Thymus (tissue), 11 donors: ENCODE measurements around the gene TLCD5. TPM values are rescaled to one million over a fixed set of nuclear protein-coding genes. Genes with fewer than 3 reads are reported as not detected.

Experiments used
- DNase-seq, 9 donors: peaks; one replicate each; pipeline ENCODE4 v3.0.0-alpha.2; 2013; ENCODE audit warnings: low spot score in 9 of 9, low read depth in 6 of 9, missing footprints in 1 of 9
- H3K27ac ChIP-seq, 2 donors: one replicate each; pipeline ENCODE4 v1.5.1; 2013; ENCODE audit warnings: control low read depth in 1 of 2, low read depth in 1 of 2, low read length in 1 of 2, mild to moderate bottlenecking in 1 of 2, moderate library complexity in 1 of 2
- H3K27me3 ChIP-seq, 2 donors: one replicate each; pipeline ENCODE4 v1.5.1; 2013; ENCODE audit warnings: low read length in 1 of 2; ENCODE audit not compliant: control insufficient read depth in 2 of 2, insufficient read depth in 1 of 2
- H3K36me3 ChIP-seq, 2 donors: one replicate each; pipeline ENCODE4 v1.5.1; 2013; ENCODE audit warnings: low read length in 1 of 2, mild to moderate bottlenecking in 1 of 2, moderate library complexity in 1 of 2; ENCODE audit not compliant: control insufficient read depth in 2 of 2, insufficient read depth in 2 of 2
- H3K4me1 ChIP-seq, 2 donors: one replicate each; pipeline ENCODE4 v1.5.1; 2013; ENCODE audit warnings: low read length in 2 of 2; ENCODE audit not compliant: control insufficient read depth in 2 of 2, insufficient read depth in 2 of 2
- H3K4me3 ChIP-seq, 2 donors: one replicate each; pipeline ENCODE4 v1.5.1; 2013; ENCODE audit warnings: low read length in 2 of 2, control low read depth in 1 of 2, mild to moderate bottlenecking in 1 of 2
- H3K9me3 ChIP-seq, 2 donors: one replicate each; pipeline ENCODE4 v1.5.1; 2013; ENCODE audit warnings: low read length in 1 of 2, mild to moderate bottlenecking in 1 of 2; ENCODE audit not compliant: control insufficient read depth in 2 of 2, insufficient read depth in 1 of 2
- WGBS: extraction: QIAGEN DNeasy Blood & Tissue Kit; methylation state at CpG from one replicate; pipeline ENCODE4 v1.1.7; 2013; 5-methylcytosine and 5-hydroxymethylcytosine counted together
- polyA plus RNA-seq: library from polyadenylated mRNA; stranded (reverse); fragments of 200-250 nt; gene quantifications from one replicate; pipeline ENCODE4 v1.2.3, GENCODE V29; 2013
- total RNA-seq: library from RNA; stranded (reverse); fragments of 120-200 nt; gene quantifications from one replicate; pipeline ENCODE4 v1.2.4, GENCODE V29; 2013
- donor health status: healthy.

The TLCD5 gene
- total and polyA plus RNA-seq, 2 donors: 1.1 to 2.1 TPM

DNA sequence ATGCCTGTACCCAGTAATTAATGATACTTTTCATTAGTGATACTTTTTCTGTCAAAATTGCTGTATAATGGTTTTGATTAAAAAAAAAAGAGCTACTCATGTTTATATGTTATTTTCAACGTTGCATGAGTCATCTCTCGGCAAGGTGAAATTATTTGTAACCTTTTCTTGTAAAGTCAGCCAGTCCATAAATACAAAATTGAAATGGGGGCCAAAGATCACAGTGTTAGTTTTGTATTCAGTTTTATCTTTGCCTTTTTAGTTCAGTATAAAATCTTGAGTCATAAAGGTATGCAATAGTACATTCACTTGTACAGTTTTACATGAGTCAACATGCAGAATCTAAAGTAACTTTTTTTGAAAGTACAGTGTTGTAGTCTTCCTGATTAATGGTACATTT is 15.4 kb downstream of the TLCD5 start:
- Histone ChIP-seq H3K9me3 (no peaks in the 10 kb centered on the region), H3K27me3 (peaks cover 50 to 76% of the 10 kb centered on the region in 2 donors), H3K36me3 (no peaks in the 10 kb centered on the region), H3K4me1 (peaks cover 10 to 12% of the 10 kb centered on the region in 2 donors), H3K4me3 (no peak overlapping the region), H3K27ac (no peak overlapping the region)
- DNase-seq: no peak
- 93% methylated on average over 2 of the region's 2 CpGs for WGBS

DNA sequence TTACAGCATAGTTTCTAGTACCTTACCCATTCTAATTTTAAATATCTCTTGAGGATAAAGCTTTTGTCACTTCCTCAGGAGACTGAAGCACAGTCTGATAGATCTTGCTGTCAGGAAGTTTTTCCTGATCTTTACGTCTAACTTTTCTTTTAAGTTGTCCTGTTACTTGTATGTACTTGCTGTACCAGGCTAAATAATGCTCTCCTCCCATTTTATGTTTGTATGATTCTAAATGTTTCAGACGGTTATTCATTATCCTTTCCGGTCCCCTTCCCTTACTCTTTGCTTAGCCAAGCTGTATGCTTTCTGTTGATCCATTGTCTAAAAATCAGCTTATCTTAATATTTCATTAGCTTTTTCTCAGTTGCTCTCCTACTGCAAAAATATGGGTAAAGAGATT is 17.1 kb downstream of the TLCD5 start:
- Histone ChIP-seq H3K9me3 (no peaks in the 10 kb centered on the region), H3K4me1 (peaks cover 6 to 7% of the 10 kb centered on the region in 2 donors), H3K36me3 (no peaks in the 10 kb centered on the region), H3K27ac (no peak overlapping the region), H3K4me3 (no peak overlapping the region), H3K27me3 (peaks cover 37 to 69% of the 10 kb centered on the region in 2 donors)
- 86% methylated on average over 3 of the region's 3 CpGs for WGBS
- DNase-seq: no peak

DNA sequence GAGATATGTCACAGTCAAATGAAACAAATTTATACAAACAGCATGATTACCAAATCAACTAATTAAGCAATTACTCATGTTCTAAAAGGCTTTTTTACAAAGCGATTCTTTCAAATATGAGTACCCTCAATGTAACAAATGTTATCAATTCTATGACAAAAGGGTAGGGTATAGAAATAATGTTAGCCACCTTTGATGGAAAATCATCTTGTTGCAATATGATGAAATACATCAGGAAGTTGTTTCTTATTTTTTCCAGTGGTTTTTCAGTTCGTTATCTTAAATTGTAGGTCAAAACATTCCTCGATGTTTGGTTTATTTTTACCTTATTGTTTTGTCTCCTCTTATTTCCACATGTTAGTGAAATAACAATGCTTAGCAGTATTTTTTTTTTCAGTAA is 17.6 kb downstream of the TLCD5 start:
- Histone ChIP-seq H3K36me3 (no peaks in the 10 kb centered on the region), H3K9me3 (no peaks in the 10 kb centered on the region), H3K27me3 (peaks cover 38 to 69% of the 10 kb centered on the region in 2 donors), H3K27ac (no peak overlapping the region), H3K4me1 (peaks cover 4 to 6% of the 10 kb centered on the region in 2 donors), H3K4me3 (no peak overlapping the region)
- 83% methylated on average over 3 of the region's 3 CpGs for WGBS
- no peak for DNase-seq

- Histone ChIP-seq H3K4me3 (no peak overlapping the region), H3K9me3 (no peaks in the 10 kb centered on the region), H3K27ac (no peak overlapping the region), H3K27me3 (peaks cover 32 to 65% of the 10 kb centered on the region in 2 donors), H3K36me3 (no peaks in the 10 kb centered on the region), H3K4me1 (peaks cover 4 to 6% of the 10 kb centered on the region in 2 donors)
- WGBS: 90% methylated on average over 2 of the region's 2 CpGs
- DNase-seq: no peak
Observed at GRCh38 chr11:120343429-120343828, 18.3 kb downstream of the TLCD5 start.

- DNase-seq: peak in 8 of 9 donors; percentile 36 to 90 (median 67)
- Histone ChIP-seq H3K36me3 (no peaks in the 10 kb centered on the region), H3K4me1 (peaks cover 4 to 6% of the 10 kb centered on the region in 2 donors), H3K4me3 (peak overlapping the region in 1 of 2 donors; percentile 18), H3K27me3 (peaks cover 28 to 60% of the 10 kb centered on the region in 2 donors), H3K27ac (no peak overlapping the region), H3K9me3 (no peaks in the 10 kb centered on the region)
- WGBS: 1% methylated on average over 1 of the region's 1 CpG
Observed at GRCh38 chr11:120344302-120345004, 19.4 kb downstream of the TLCD5 start.

DNA sequence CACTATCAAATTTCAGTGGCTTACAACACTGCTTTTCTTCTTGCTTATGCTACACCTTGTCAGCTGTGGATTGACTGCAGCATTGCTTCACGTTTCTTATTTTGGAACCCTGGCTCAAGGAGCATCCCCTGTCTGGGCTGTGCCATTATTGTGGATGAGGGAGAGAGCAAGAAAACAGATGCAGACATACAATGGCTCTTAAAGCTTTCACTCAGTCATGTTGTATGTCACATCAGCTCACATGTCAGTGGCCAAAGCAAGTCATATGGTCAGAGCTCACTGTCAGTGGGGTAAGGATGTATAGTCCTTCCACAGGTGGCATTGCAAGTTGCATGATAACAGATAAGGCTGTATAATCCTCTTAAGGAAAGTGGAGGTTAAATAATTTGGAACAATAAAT is 21.1 kb downstream of the TLCD5 start:
- no peak for DNase-seq
- peaks cover 4 to 6% of the 10 kb centered on the region in 2 donors for H3K4me1 ChIP-seq
- no peak overlapping the region for H3K27ac ChIP-seq
- H3K27me3 ChIP-seq: peaks cover 22 to 50% of the 10 kb centered on the region in 2 donors
- WGBS: 85% methylated on average over 1 of the region's 1 CpG
- H3K4me3 ChIP-seq: no peak overlapping the region
- H3K36me3 ChIP-seq: no peaks in the 10 kb centered on the region
- H3K9me3 ChIP-seq: no peaks in the 10 kb centered on the region

DNA sequence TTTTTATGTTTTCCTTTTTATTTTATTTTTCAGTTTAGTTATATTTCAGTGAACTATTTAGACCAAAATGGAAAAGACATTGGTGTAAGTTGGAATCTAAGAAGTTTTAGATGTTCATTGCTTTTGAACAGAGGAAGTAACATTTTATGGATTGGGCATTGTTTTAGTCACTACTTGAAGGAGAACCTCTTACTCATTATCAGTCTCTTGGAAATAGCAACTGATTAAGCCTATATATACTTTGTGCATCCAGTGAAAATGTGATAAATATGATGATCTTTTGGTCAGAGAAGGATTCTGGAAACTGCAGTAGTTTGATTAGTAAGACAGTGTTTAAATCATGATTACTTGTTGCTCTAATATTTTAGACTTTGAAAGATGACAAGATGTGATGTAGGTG is 25.5 kb downstream of the TLCD5 start:
- Histone ChIP-seq H3K27me3 (peaks cover 16 to 53% of the 10 kb centered on the region in 2 donors), H3K4me1 (no peaks in the 10 kb centered on the region), H3K4me3 (no peak overlapping the region), H3K36me3 (no peaks in the 10 kb centered on the region), H3K9me3 (no peaks in the 10 kb centered on the region), H3K27ac (no peak overlapping the region)
- DNase-seq: no peak

DNA sequence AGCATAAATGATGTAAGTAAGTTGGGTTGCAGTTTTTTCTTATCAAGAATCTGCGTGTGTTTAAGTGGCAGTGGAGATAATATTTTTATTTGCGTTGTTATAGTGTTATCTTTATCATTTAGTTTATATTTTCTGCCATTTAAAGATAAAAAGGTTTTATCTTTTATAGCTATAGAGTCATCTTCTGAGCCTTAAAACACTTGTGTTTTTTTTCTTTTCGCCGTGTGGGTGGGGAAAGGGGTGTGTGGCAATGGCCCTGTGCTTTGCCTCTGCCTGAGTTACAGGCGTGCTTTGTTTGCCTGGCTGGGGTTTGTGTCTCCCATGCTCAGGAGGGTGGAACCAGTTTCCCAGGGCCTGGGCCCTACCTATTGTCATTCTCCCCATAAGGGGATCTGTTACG is 27.3 kb downstream of the TLCD5 start:
- Histone ChIP-seq H3K4me1 (no peaks in the 10 kb centered on the region), H3K9me3 (no peaks in the 10 kb centered on the region), H3K36me3 (no peaks in the 10 kb centered on the region), H3K27me3 (peaks cover 10 to 46% of the 10 kb centered on the region in 2 donors), H3K4me3 (no peak overlapping the region), H3K27ac (no peak overlapping the region)
- no peak for DNase-seq
- 87% methylated on average over 6 of the region's 6 CpGs for WGBS

DNA sequence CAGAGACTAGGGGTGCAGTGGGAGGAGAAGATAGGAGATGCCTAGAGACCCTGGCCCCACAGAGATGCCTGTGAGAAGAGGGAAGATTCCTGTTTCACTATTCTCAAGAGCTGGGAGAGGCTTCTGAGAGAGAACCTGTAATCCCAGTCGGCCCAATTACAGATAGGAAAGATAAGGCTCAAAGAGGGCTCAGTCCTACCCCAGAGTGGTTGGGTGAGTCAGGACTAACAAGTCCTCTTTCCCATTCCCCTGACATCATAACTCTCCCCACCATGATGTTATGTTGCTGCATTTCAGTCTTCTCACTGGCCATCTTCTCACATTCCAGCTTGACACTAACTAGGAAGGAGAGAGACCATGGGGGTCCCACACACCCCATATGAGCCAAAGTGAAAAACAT is 29.0 kb downstream of the TLCD5 start:
- DNase-seq: no peak
- Histone ChIP-seq H3K27me3 (peaks cover 7 to 34% of the 10 kb centered on the region in 2 donors), H3K36me3 (no peaks in the 10 kb centered on the region), H3K4me3 (no peak overlapping the region), H3K27ac (no peak overlapping the region), H3K4me1 (no peaks in the 10 kb centered on the region), H3K9me3 (no peaks in the 10 kb centered on the region)
- WGBS: 88% methylated on average over 1 of the region's 1 CpG
